Measurements from ENCODE around the gene TNIK. TPM values are rescaled to one million over a fixed set of nuclear protein-coding genes. Genes with fewer than 3 reads are reported as not detected.
A peak's percentile ranks its signal among the peaks of the same experiment; 100 is the strongest.

The TNIK gene
- total RNA-seq, 1 donor from 2014 or later, result 15.5 TPM

DNA sequence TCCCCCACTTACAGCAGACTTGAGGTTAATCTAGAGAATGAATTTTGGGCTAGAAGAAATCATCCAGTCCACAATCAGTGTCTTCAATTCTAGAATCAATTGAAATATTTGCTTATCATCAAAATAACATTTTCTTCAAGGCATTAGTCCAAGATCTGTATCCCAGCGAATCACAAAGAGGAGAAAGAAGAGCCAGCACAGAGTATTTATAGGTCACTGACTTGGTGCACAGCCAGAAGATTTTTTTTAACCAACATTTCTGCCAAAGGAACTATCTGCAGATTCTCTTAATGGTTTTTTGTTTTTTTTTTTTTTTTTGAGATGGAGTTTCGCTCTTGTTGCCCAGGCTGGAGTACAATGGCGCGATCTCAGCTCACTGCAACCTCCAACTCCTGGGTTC, 178.2 kb downstream of the TNIK start:
- H3K27ac Mint-ChIP-seq (ENCODE audit: unreplicated experiment), result peak overlapping the region; percentile 88
- peaks cover 60% of the 10 kb centered on the region for H3K4me1 Mint-ChIP-seq (ENCODE audit: unreplicated experiment)
- no peaks in the 10 kb centered on the region for H3K36me3 Mint-ChIP-seq (ENCODE audit: unreplicated experiment)
- DNase-seq (ENCODE audit: extremely low spot score, unreplicated experiment), result no peak
- TF ChIP-seq CTCF (IDR thresholded peaks at IDR 0.05), result no peak
- H3K4me3 Mint-ChIP-seq (ENCODE audit: unreplicated experiment), result no peak overlapping the region
- no peaks in the 10 kb centered on the region for H3K9me3 Mint-ChIP-seq (ENCODE audit: unreplicated experiment)
- no peaks in the 10 kb centered on the region for H3K27me3 Mint-ChIP-seq (ENCODE audit: unreplicated experiment)

- no peaks in the 10 kb centered on the region for H3K36me3 Mint-ChIP-seq (ENCODE audit: unreplicated experiment)
- TF ChIP-seq CTCF (IDR thresholded peaks at IDR 0.05), result no peak
These were observed 178.8 kb downstream of the TNIK start for GRCh38 chr3:171281256-171281992.

GRCh38 chr3:171279972-171280371, 180.2 kb downstream of the TNIK start:
- peaks cover 41% of the 10 kb centered on the region for H3K4me1 Mint-ChIP-seq (ENCODE audit: unreplicated experiment)
- H3K27ac Mint-ChIP-seq (ENCODE audit: unreplicated experiment), result no peak overlapping the region
- H3K9me3 Mint-ChIP-seq (ENCODE audit: unreplicated experiment), result no peaks in the 10 kb centered on the region
- no peak overlapping the region for H3K4me3 Mint-ChIP-seq (ENCODE audit: unreplicated experiment)
- H3K36me3 Mint-ChIP-seq (ENCODE audit: unreplicated experiment), result peaks cover 3% of the 10 kb centered on the region
- TF ChIP-seq CTCF (IDR thresholded peaks at IDR 0.05), result no peak
- DNase-seq (ENCODE audit: extremely low spot score, unreplicated experiment), result no peak
- no peaks in the 10 kb centered on the region for H3K27me3 Mint-ChIP-seq (ENCODE audit: unreplicated experiment)

More at GRCh38 chr3:171281256-171281992, 178.8 kb downstream of the TNIK start:
- Mint-ChIP-seq H3K4me3 (ENCODE audit: unreplicated experiment) (no peak overlapping the region), H3K27me3 (ENCODE audit: unreplicated experiment) (no peaks in the 10 kb centered on the region), H3K4me1 (ENCODE audit: unreplicated experiment) (peaks cover 53% of the 10 kb centered on the region), H3K9me3 (ENCODE audit: unreplicated experiment) (no peaks in the 10 kb centered on the region), H3K27ac (ENCODE audit: unreplicated experiment) (peak overlapping the region; percentile 88)
- DNase-seq (ENCODE audit: extremely low spot score, unreplicated experiment), result no peak

DNA sequence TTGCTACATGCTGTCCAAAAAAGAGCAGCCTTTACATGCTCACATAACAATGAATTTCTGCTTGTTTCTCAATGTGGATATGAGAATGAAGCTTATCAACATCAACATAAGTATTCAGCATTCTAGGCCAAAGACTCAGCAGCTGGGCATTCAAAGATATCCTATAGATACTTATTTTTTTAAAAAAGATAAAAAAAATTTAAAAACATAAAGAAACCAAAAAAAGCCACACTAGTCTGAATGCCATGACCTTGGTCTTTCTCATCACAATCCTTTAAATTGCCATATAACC, 182.0 kb downstream of the TNIK start:
- no peak for DNase-seq (ENCODE audit: extremely low spot score, unreplicated experiment)
- Mint-ChIP-seq H3K36me3 (ENCODE audit: unreplicated experiment) (peaks cover 6% of the 10 kb centered on the region), H3K4me3 (ENCODE audit: unreplicated experiment) (no peak overlapping the region), H3K27me3 (ENCODE audit: unreplicated experiment) (no peaks in the 10 kb centered on the region), H3K4me1 (ENCODE audit: unreplicated experiment) (peaks cover 27% of the 10 kb centered on the region), H3K9me3 (ENCODE audit: unreplicated experiment) (no peaks in the 10 kb centered on the region), H3K27ac (ENCODE audit: unreplicated experiment) (no peak overlapping the region)
- TF ChIP-seq CTCF (IDR thresholded peaks at IDR 0.05), result no peak

DNA sequence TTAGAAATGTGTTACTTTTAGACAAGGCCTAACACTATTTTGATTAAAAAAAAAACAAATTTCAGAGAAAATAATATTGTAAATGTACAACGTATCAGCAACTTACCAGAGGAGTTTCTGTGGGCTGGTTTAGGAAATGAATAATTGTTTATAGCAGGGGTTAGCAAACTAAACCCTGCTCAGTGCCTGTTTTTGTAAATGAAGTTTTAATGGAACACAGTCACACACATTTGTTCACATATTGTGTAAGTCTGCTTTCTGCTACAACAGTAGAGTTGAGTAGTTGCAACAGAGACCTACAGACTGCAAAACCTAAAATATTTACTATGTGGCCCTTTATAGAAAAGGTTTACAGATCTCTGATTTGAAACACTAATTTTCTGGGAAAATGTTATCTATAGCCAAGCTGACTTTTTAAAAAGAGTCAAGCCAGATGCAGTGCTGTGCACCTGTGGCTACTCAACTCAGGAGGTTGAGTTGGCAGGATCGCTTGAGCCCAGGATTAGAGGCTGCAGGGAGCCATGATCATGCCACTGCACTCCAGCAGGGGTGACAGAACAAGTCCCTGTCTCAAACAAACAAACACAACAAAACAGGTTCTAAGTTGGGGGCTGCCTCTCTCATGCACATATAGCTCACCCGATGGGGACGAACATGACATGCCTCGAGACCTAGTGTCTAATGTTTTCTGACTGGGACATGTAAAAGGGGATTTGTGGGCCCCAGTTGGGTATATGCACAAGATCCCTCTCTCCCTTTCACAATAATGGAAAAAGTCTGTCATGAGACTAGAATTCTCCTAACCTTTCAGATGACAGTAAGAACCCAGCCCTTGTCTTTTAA, 182.5 kb downstream of the TNIK start:
- Mint-ChIP-seq H3K4me3 (ENCODE audit: unreplicated experiment) (no peak overlapping the region), H3K9me3 (ENCODE audit: unreplicated experiment) (no peaks in the 10 kb centered on the region), H3K36me3 (ENCODE audit: unreplicated experiment) (peaks cover 6% of the 10 kb centered on the region), H3K4me1 (ENCODE audit: unreplicated experiment) (peaks cover 22% of the 10 kb centered on the region), H3K27me3 (ENCODE audit: unreplicated experiment) (no peaks in the 10 kb centered on the region), H3K27ac (ENCODE audit: unreplicated experiment) (no peak overlapping the region)
- no peak for TF ChIP-seq CTCF (IDR thresholded peaks at IDR 0.05)
- DNase-seq (ENCODE audit: extremely low spot score, unreplicated experiment), result no peak
